Type B pancreatic cell (in vitro differentiated cells): ENCODE results near the gene SNAI1. TPM values are rescaled to one million over a fixed set of nuclear protein-coding genes. Genes with fewer than 3 reads are reported as not detected.
A peak's percentile ranks its signal among the peaks of the same experiment; 100 is the strongest.
"Not testable (repeated sequence)": the region's sequence is repeated elsewhere in the genome, so short reads cannot be mapped to it uniquely, and the experiment has no call there.

Source experiments
- DNase-seq: peaks from one replicate; pipeline ENCODE4 v3.0.0; 2021; ENCODE audit warnings: mixed read lengths; ENCODE audit not compliant: unreplicated experiment; ENCODE audit errors: extremely low spot score
- H3K27ac Mint-ChIP-seq: 2 replicates; pipeline ENCODE4 v1.8.0; 2021; ENCODE audit warnings: mild to moderate bottlenecking, mixed read lengths
- H3K27me3 Mint-ChIP-seq: 2 replicates; pipeline ENCODE4 v1.8.0; 2021; ENCODE audit warnings: mixed read lengths
- H3K36me3 Mint-ChIP-seq: 2 replicates; pipeline ENCODE4 v1.8.0; 2021; ENCODE audit warnings: mixed read lengths
- H3K4me1 Mint-ChIP-seq: one replicate; pipeline ENCODE4 v1.8.0; 2021; ENCODE audit warnings: mixed read lengths; ENCODE audit not compliant: unreplicated experiment
- H3K4me3 Mint-ChIP-seq: 2 replicates; pipeline ENCODE4 v1.8.0; 2021; ENCODE audit warnings: mild to moderate bottlenecking, mixed read lengths
- H3K9me3 Mint-ChIP-seq: 2 replicates; pipeline ENCODE4 v1.8.0; 2021; ENCODE audit warnings: mixed read lengths
- total RNA-seq: library from RNA; stranded (reverse); gene quantifications from 2 replicates; pipeline ENCODE4 v1.2.1, GENCODE V29; 2021; ENCODE audit warnings: low replicate concordance
- TF ChIP-seq, protein P1 (sequence below): fragments of 200-600 bp; sonication (generic); conservative IDR thresholded peaks from 2 replicates; pipeline ENCODE4 v1.5.0; 2021; ENCODE audit warnings: antibody characterized with exemption, mild to moderate bottlenecking

SNAI1 gene
- total RNA-seq, 1 donor from 2014 or later: 30.8 TPM

DNA sequence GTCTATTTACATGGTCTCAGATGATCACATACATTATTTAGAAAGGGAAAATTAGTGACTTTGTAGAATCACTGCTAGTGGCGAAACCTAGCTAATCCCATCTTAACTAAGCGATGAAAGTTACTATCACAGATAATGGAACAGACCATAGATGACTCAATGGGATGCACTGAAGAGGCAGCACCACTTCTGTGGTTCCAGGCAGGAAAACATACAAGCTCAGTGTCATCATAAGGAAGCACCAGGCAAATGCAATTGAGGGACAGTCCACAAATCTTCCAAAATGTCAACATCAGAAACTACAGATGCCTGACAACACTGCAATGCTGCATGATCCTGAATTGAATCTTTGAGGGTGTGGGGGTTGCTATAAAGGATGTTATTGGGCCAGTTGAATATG, 15.9 kb upstream of the SNAI1 start:
- Mint-ChIP-seq H3K36me3 (no peaks in the 10 kb centered on the region), H3K27ac (no peak overlapping the region), H3K4me3 (no peak overlapping the region), H3K9me3 (no peaks in the 10 kb centered on the region), H3K27me3 (no peaks in the 10 kb centered on the region), H3K4me1 (peaks cover 12% of the 10 kb centered on the region)
- no peak for DNase-seq
- TF ChIP-seq, protein P1, sequence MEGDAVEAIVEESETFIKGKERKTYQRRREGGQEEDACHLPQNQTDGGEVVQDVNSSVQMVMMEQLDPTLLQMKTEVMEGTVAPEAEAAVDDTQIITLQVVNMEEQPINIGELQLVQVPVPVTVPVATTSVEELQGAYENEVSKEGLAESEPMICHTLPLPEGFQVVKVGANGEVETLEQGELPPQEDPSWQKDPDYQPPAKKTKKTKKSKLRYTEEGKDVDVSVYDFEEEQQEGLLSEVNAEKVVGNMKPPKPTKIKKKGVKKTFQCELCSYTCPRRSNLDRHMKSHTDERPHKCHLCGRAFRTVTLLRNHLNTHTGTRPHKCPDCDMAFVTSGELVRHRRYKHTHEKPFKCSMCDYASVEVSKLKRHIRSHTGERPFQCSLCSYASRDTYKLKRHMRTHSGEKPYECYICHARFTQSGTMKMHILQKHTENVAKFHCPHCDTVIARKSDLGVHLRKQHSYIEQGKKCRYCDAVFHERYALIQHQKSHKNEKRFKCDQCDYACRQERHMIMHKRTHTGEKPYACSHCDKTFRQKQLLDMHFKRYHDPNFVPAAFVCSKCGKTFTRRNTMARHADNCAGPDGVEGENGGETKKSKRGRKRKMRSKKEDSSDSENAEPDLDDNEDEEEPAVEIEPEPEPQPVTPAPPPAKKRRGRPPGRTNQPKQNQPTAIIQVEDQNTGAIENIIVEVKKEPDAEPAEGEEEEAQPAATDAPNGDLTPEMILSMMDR: no peak

- no peak for DNase-seq
- Mint-ChIP-seq H3K36me3 (no peaks in the 10 kb centered on the region), H3K27ac (peak overlapping the region; percentile 80), H3K9me3 (no peaks in the 10 kb centered on the region), H3K27me3 (no peaks in the 10 kb centered on the region), H3K4me1 (peaks cover 12% of the 10 kb centered on the region), H3K4me3 (no peak overlapping the region)
- TF ChIP-seq, protein P1: no peak
Observed at GRCh38 chr20:49969234-49969633, 13.5 kb upstream of the SNAI1 start.

GRCh38 chr20:49969946-49970345, 12.8 kb upstream of the SNAI1 start:
- Mint-ChIP-seq H3K27me3 (no peaks in the 10 kb centered on the region), H3K9me3 (no peaks in the 10 kb centered on the region), H3K4me1 (peaks cover 12% of the 10 kb centered on the region), H3K4me3 (no peak overlapping the region), H3K36me3 (no peaks in the 10 kb centered on the region), H3K27ac (peak overlapping the region; percentile 85)
- no peak for DNase-seq
- TF ChIP-seq, protein P1: no peak

- no peaks in the 10 kb centered on the region for H3K9me3 Mint-ChIP-seq
- H3K4me3 Mint-ChIP-seq: no peak overlapping the region
- H3K4me1 Mint-ChIP-seq: peaks cover 9% of the 10 kb centered on the region
- TF ChIP-seq, protein P1: no peak
- H3K27me3 Mint-ChIP-seq: no peaks in the 10 kb centered on the region
- peak overlapping the region; percentile 85 for H3K27ac Mint-ChIP-seq
- no peaks in the 10 kb centered on the region for H3K36me3 Mint-ChIP-seq
- DNase-seq: no peak
Observed at GRCh38 chr20:49970498-49970897, 12.3 kb upstream of the SNAI1 start.

DNA sequence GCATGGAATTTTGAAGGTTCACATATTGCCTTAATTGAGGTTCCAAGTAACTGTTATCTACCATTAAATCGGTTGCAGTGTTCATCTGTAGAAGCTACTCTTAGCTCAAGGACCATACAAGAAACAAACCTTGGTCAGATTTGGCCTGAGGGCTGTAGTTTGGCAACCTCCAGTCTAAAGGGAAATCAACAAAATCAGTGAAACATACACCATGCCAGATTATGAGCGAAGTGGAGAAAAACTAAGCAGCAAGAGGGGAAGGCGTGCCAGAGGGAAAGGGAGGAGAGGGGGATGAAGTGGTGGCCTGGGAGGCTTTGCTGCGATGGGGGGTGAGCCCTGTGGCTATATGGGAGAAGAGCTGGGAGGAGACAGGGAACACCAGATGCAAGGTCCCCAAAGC, 8.8 kb upstream of the SNAI1 start:
- DNase-seq: no peak
- TF ChIP-seq, protein P1: no peak
- H3K9me3 Mint-ChIP-seq: no peaks in the 10 kb centered on the region
- H3K27me3 Mint-ChIP-seq: no peaks in the 10 kb centered on the region
- no peaks in the 10 kb centered on the region for H3K36me3 Mint-ChIP-seq
- no peak overlapping the region for H3K27ac Mint-ChIP-seq
- H3K4me1 Mint-ChIP-seq: no peaks in the 10 kb centered on the region
- no peak overlapping the region for H3K4me3 Mint-ChIP-seq

- Mint-ChIP-seq H3K4me1 (peaks cover 16% of the 10 kb centered on the region), H3K36me3 (no peaks in the 10 kb centered on the region), H3K27ac (peak overlapping the region; percentile 82), H3K27me3 (peaks cover 17% of the 10 kb centered on the region), H3K9me3 (no peaks in the 10 kb centered on the region), H3K4me3 (no peak overlapping the region)
- DNase-seq: no peak
- TF ChIP-seq, protein P1: no peak
Observed at GRCh38 chr20:49976542-49976941, 6.2 kb upstream of the SNAI1 start.

- Mint-ChIP-seq H3K4me1 (peaks cover 24% of the 10 kb centered on the region), H3K27me3 (peaks cover 24% of the 10 kb centered on the region), H3K27ac (peak overlapping the region; percentile 82)
- not testable (repeated sequence) for H3K9me3 Mint-ChIP-seq, H3K4me3 Mint-ChIP-seq, H3K36me3 Mint-ChIP-seq, DNase-seq
Observed at GRCh38 chr20:49977740-49978139, 5.0 kb upstream of the SNAI1 start.
